Stimulated activated CD4-positive, alpha-beta T cell treated with anti-CD3 and anti-CD28 coated beads, Interleukin-4, amount 100 ng/mL, for 4 hours (primary cell): ENCODE results near the gene ARID2.

ENCODE experiments used
- DNase-seq, 2 experiments: peaks; one replicate each; pipeline ENCODE4 v3.0.0-alpha.2; 2020

Gene ARID2

DNA sequence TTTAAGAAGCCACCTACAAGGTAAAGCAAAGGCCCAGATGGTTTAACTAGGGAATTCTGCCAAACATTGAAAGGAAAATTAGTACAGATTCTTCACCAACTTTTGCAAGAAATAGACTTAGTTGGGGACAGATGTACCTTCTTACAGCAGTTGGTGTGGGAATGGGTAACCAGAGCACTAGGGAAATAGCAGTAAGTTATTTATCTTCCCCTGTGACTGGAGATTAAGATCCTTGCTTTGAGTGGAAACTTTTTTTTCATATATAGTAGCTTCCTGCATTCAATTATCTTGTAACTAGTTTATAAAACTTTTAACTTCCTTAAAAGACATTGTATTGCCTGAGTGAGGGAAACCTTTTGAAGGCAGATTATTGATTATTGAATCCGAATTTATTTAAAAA lies 44.2 kb downstream of the ARID2 start:
- DNase-seq = no peak

DNA sequence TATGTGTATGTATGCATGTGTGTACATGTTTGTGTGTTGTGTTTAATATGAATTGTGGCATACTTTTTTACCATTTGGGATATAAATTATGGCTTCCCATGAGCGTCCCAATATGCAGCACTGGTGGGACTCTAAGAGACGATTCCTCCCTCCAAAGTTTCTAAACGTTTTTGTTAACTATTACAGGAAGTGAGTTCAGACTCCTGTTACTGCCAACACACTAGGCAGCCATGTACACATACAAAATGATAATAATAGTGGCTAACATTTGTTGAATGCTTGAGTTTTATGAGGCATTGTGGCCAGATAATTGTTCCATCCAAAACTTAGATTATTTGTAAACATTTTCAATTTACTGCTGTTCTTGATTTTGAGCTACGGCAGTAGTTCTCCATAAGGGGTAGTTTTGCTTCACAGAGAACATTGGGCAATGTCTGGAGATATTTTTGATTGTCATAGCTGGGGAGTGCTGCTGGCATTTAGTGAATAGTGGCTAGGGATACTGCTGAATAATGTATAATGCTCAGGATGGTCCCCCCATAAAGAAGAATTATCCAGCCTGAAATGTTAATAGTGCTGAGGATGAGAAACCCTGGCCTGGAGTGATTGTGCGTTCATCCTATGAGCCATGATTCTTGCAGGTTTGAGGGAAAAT lies 45.1 kb downstream of the ARID2 start:
- DNase-seq = no peak

- no peak for DNase-seq
These were observed 46.0 kb downstream of the ARID2 start for GRCh38 chr12:45775465-45775864.

DNA sequence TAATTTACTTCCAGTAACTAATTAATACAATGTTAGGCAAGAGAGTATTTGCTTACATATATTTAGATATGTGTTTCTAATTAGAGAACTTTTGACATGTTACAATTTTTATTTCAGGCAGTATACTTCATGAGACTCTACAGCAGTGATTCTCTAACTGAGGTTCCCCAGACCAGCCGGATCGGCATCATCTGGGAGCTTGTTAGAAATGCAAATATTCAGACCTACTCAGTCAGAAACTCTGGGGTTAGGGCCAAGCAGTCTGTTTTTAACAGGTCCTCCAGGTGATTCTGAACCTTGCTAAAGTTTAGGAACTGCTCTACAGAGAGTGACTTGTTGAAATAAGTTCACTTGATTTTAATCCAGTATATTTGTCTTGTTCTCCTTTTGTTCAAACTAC lies 46.5 kb downstream of the ARID2 start:
- DNase-seq = no peak

GRCh38 chr12:45779936-45780335 lies 50.4 kb downstream of the ARID2 start:
- no peak for DNase-seq

DNA sequence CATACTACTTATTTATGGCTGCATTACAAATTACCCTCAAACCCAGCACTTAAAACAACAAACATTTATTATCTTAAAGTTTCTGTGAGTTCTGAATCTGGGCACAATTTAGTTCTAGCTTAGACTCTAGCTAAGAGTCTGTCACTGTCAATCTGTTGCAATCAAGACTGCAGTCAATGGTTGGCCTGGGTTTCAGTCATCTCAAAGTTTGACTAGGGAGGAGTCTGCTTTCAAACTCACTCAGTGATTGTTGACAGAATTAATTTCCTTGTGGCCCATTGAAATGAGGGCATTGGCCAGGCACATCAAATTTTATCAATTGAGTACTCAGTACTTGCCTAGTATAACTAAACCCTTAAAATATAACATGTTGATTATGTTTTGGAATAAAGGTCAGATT lies 51.6 kb downstream of the ARID2 start:
- DNase-seq = no peak

- DNase-seq = no peak
These were observed 55.8 kb downstream of the ARID2 start for GRCh38 chr12:45785315-45785714.

DNA sequence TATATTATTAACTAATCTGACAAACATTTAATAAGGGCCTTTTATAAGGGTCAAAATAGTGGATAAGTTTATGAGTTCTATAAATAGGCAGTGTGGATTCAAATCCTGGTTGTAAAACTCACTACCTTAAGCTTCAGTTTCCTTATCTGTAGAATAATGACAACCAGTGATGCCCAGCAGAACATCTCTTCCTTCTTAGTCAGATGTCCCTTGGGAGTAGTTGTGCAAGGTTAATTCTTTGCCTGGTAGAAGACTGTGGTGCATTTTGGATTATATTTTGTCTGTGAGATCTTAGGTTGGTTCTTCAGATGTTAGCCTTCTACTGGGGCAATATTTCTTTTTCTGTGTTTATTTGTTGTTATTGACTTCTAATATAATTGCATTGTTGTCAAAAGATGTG lies 59.5 kb downstream of the ARID2 start:
- no peak for DNase-seq

- no peak for DNase-seq
These were observed 64.9 kb downstream of the ARID2 start for GRCh38 chr12:45794422-45794821.

DNA sequence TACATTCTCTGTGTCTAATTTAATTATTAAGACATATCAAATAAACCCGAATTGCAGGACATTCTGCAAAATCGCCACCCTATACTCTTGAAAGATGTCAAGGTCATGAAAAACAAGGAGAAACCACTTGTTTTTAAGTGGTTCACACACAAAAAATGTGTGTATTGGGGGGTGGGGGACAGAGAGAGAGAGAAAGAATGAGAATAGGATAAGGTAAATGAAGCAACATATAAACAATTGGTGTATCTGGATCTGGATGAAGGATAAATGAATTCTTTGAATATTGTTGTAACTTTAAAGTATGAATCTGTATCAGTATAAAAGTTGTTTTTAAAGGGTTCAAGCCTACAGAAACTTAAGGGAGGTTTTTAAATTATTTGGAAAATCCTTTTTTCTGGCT lies 72.1 kb downstream of the ARID2 start:
- DNase-seq = no peak

DNA sequence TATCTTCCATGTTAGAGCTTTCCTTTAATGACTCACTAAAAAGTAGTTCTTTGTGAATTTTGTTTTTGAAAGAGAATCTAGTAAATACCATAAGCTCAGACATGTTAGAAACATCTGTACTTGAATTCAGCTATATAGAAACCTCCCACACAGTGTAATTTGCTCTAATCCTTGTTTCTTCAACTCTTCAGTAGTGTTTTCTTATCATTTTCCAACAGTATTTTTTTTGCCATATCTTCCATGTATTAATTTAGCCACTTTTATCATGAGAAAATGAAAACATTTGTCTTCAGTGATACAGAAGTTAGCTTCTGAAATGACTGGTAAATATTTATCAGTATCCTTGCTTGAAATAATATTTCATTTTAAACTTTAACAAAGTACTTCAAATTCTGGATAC lies 73.6 kb downstream of the ARID2 start:
- no peak for DNase-seq

GRCh38 chr12:45816652-45817051 lies 87.1 kb downstream of the ARID2 start:
- DNase-seq = no peak

DNA sequence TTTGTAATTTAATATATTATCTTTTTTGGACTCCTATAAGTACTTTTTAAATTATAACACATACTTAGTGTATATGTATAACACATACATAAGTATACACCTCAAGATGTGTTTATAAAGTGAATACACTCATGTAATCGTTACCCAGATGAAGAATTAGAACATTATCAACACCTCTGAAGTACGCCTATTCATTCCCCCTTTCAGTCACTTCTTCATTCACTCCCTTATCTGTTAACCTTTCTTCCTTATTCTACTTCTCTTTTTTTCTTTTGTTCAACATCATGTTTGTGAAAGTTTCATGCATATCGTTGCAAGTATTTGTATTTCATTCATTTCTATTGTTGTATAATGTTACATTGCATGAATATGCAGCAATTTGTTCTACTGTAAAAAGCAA lies 98.5 kb downstream of the ARID2 start:
- no peak for DNase-seq

- no peak for DNase-seq
These were observed 98.9 kb downstream of the ARID2 start for GRCh38 chr12:45828402-45828801.

GRCh38 chr12:45831590-45831989 lies 102.1 kb downstream of the ARID2 start:
- no peak for DNase-seq

GRCh38 chr12:45833401-45833800 lies 103.9 kb downstream of the ARID2 start:
- DNase-seq = no peak

- no peak for DNase-seq
These were observed 105.3 kb downstream of the ARID2 start for GRCh38 chr12:45834809-45835208.

DNA sequence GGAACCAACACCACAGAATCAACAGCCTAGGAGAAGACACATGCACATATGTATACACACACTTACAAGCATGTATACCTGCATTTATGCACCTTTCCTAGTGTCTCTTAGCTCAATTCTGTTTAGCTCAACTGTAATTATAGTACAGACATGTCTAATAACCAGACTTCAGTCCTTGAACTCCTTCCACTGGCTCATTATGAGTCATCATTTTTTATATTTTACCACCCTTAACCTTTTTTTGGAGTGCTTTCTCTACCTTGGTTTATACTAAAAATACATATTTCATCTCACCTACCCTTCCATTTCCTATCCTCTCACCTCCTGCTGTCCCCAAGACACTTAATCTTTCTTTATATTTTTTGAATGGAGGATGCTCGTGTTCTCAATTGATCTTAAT lies 110.4 kb downstream of the ARID2 start:
- DNase-seq = no peak

- no peak for DNase-seq
These were observed 119.8 kb downstream of the ARID2 start for GRCh38 chr12:45849289-45849688.

DNA sequence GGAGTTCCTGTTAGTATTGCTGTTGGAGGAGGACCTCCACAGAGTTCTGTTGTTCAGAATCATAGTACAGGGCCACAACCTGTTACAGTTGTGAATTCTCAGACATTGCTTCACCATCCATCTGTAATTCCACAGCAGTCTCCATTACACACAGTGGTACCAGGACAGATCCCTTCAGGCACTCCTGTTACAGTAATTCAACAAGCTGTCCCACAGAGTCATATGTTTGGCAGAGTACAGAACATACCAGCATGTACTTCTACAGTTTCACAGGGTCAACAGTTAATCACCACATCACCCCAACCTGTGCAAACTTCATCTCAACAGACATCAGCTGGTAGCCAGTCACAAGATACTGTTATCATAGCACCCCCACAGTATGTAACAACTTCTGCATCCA lies 120.8 kb downstream of the ARID2 start:
- DNase-seq = no peak

DNA sequence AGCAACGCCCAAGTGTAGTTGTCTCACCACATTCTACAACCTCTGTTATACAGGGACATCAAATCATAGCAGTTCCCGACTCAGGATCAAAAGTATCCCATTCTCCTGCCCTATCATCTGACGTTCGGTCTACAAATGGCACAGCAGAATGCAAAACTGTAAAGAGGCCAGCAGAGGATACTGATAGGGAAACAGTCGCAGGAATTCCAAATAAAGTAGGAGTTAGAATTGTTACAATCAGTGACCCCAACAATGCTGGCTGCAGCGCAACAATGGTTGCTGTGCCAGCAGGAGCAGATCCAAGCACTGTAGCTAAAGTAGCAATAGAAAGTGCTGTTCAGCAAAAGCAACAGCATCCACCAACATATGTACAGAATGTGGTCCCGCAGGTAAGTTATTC lies 123.0 kb downstream of the ARID2 start:
- no peak for DNase-seq

- no peak for DNase-seq
These were observed 124.0 kb downstream of the ARID2 start for GRCh38 chr12:45853550-45853949.

- DNase-seq = no peak
These were observed 133.8 kb downstream of the ARID2 start for GRCh38 chr12:45863332-45863731.

GRCh38 chr12:45866299-45866698 lies 136.8 kb downstream of the ARID2 start:
- DNase-seq = no peak

- DNase-seq = no peak
These were observed 142.9 kb downstream of the ARID2 start for GRCh38 chr12:45872446-45872845.

- no peak for DNase-seq
These were observed 147.6 kb downstream of the ARID2 start for GRCh38 chr12:45877069-45877468.
